Neural progenitor cell (in vitro differentiated cells): ENCODE measurements around the gene RNF14. TPM values are rescaled to one million over a fixed set of nuclear protein-coding genes. Genes with fewer than 3 reads are reported as not detected.
A peak's percentile ranks its signal among the peaks of the same experiment; 100 is the strongest.

Source experiments
- DNase-seq: peaks from one replicate; pipeline ENCODE4 v3.0.0-alpha.2; 2016; ENCODE audit warnings: low spot score
- H2AFZ ChIP-seq: fragments of 200-600 bp; sonication (generic); replicated peaks from 2 replicates; pipeline ENCODE4 v1.6.1; 2016; ENCODE audit warnings: antibody characterized with exemption
- H3F3A ChIP-seq: fragments of 200-600 bp; sonication (generic); 2 replicates; pipeline ENCODE4 v1.6.1; 2016; ENCODE audit warnings: antibody characterized with exemption, low read depth
- H3K27ac ChIP-seq: fragments of 200-600 bp; sonication (generic); 2 replicates; pipeline ENCODE4 v1.5.1; 2016; ENCODE audit warnings: mild to moderate bottlenecking
- H3K27me3 ChIP-seq: fragments of 200-600 bp; sonication (generic); 2 replicates; pipeline ENCODE4 v1.6.1; 2016; ENCODE audit warnings: mild to moderate bottlenecking, moderate library complexity
- H3K36me3 ChIP-seq: fragments of 200-600 bp; sonication (generic); 2 replicates; pipeline ENCODE4 v1.5.1; 2016
- H3K4me1 ChIP-seq: fragments of 200-600 bp; sonication (generic); 2 replicates; pipeline ENCODE4 v1.6.1; 2016; ENCODE audit warnings: mixed run types
- H3K4me2 ChIP-seq: fragments of 200-600 bp; sonication (generic); 2 replicates; pipeline ENCODE4 v1.6.1; 2016
- H3K4me3 ChIP-seq: fragments of 200-600 bp; sonication (generic); 2 replicates; pipeline ENCODE4 v1.5.1; 2016
- H3K79me2 ChIP-seq: fragments of 200-600 bp; sonication (generic); 2 replicates; pipeline ENCODE4 v1.6.1; 2016; ENCODE audit warnings: low read depth
- H3K9ac ChIP-seq: fragments of 200-600 bp; sonication (generic); 2 replicates; pipeline ENCODE4 v1.6.1; 2016
- H3K9me3 ChIP-seq: fragments of 200-600 bp; sonication (generic); 2 replicates; pipeline ENCODE4 v1.5.1; 2016; ENCODE audit warnings: low read depth
- H4K20me1 ChIP-seq: fragments of 200-600 bp; sonication (generic); 2 replicates; pipeline ENCODE4 v1.6.1; 2016; ENCODE audit warnings: low read depth
- H3K27ac Mint-ChIP-seq: 3 replicates; pipeline ENCODE4 v1.8.0; 2021; ENCODE audit warnings: mixed read lengths
- H3K27me3 Mint-ChIP-seq: 2 replicates; pipeline ENCODE4 v1.8.0; 2022; ENCODE audit warnings: low read depth, mild to moderate bottlenecking, inconsistent platforms, moderate library complexity, mixed read lengths; ENCODE audit not compliant: insufficient read depth
- H3K36me3 Mint-ChIP-seq: 3 replicates; pipeline ENCODE4 v1.8.0; 2021; ENCODE audit warnings: mixed read lengths
- H3K4me1 Mint-ChIP-seq: 3 replicates; pipeline ENCODE4 v1.8.0; 2021; ENCODE audit warnings: mixed read lengths
- H3K4me3 Mint-ChIP-seq: 3 replicates; pipeline ENCODE4 v1.8.0; 2021; ENCODE audit warnings: mild to moderate bottlenecking, moderate library complexity, mixed read lengths
- H3K9me3 Mint-ChIP-seq: 3 replicates; pipeline ENCODE4 v1.8.0; 2020; ENCODE audit warnings: mixed read lengths
- EZH2 ChIP-seq: fragments of 200-600 bp; sonication (generic); IDR thresholded peaks from 2 replicates; pipeline ENCODE4 v1.6.1; 2017; ENCODE audit warnings: antibody characterized with exemption, mild to moderate bottlenecking, moderate library complexity
- EZH2phosphoT487 ChIP-seq: fragments of 200-600 bp; sonication (generic); IDR thresholded peaks from 2 replicates; pipeline ENCODE4 v1.6.1; 2017; ENCODE audit warnings: antibody characterized with exemption
- total RNA-seq: library from RNA; depleted of rRNA; stranded (reverse); fragments of >200 nt; gene quantifications from 2 replicates; pipeline ENCODE4 v1.2.3, GENCODE V29; 2015; ENCODE audit warnings: low replicate concordance
- TF ChIP-seq, protein P1 (sequence below): fragments of 200-600 bp; sonication (generic); IDR thresholded peaks from 2 replicates; pipeline ENCODE4 v1.5.1; 2017; ENCODE audit warnings: antibody characterized with exemption, mild to moderate bottlenecking

RNF14 gene
- total RNA-seq, 1 donor from 2014 or later = 41.2 TPM

DNA sequence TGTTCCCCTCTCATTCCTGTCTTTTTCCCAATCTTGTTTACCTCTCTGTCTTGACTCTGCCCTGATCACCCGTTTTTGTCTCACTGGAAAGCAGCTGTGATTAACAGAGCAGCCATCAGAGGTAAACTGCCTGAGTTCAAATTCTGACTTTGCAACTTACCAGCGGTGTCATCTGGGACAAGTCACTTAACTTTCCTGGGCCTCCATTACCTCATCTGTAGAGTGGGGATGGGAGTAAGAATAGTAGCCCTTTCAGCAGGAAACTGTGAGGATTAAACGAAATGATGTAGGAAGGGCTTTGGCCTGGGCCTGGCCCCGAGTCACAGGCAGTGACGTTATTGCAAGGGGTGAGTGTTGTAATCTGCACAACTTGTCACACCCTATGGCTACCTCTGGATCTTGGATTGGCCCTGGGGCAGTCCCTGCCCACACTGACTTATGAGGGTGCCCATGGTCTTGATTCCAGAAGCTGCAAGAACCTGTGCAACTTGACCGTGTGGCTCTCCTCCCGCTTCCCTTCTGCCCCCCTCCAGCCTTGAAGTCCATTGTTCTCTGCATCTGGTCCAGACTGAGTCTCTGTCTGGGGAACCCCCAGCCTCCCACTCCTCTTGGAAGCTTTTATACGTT is 10.2 kb upstream of the RNF14 start:
- no peaks in the 10 kb centered on the region for H3K9me3 ChIP-seq
- no peaks in the 10 kb centered on the region for H3K27me3 ChIP-seq
- Mint-ChIP-seq H3K36me3 (no peaks in the 10 kb centered on the region), H3K27ac (peak overlapping the region; percentile 57), H3K9me3 (no peaks in the 10 kb centered on the region), H3K27me3 (peaks cover 4% of the 10 kb centered on the region), H3K4me3 (no peak overlapping the region), H3K4me1 (peaks cover 32% of the 10 kb centered on the region)
- peaks cover 5% of the 10 kb centered on the region for H3K4me1 ChIP-seq
- no peaks in the 10 kb centered on the region for H3K36me3 ChIP-seq
- no peak overlapping the region for H3K4me2 ChIP-seq
- no peaks in the 10 kb centered on the region for H3K79me2 ChIP-seq
- no peak for DNase-seq
- no peak overlapping the region for H2AFZ ChIP-seq
- H3K27ac ChIP-seq = no peak overlapping the region
- H3K9ac ChIP-seq = no peak overlapping the region
- H3F3A ChIP-seq = no peaks in the 10 kb centered on the region
- H4K20me1 ChIP-seq = no peaks in the 10 kb centered on the region
- TF ChIP-seq, protein P1, sequence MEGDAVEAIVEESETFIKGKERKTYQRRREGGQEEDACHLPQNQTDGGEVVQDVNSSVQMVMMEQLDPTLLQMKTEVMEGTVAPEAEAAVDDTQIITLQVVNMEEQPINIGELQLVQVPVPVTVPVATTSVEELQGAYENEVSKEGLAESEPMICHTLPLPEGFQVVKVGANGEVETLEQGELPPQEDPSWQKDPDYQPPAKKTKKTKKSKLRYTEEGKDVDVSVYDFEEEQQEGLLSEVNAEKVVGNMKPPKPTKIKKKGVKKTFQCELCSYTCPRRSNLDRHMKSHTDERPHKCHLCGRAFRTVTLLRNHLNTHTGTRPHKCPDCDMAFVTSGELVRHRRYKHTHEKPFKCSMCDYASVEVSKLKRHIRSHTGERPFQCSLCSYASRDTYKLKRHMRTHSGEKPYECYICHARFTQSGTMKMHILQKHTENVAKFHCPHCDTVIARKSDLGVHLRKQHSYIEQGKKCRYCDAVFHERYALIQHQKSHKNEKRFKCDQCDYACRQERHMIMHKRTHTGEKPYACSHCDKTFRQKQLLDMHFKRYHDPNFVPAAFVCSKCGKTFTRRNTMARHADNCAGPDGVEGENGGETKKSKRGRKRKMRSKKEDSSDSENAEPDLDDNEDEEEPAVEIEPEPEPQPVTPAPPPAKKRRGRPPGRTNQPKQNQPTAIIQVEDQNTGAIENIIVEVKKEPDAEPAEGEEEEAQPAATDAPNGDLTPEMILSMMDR = no peak
- no peak for TF ChIP-seq EZH2
- no peak for TF ChIP-seq EZH2phosphoT487
- H3K4me3 ChIP-seq = no peak overlapping the region

DNA sequence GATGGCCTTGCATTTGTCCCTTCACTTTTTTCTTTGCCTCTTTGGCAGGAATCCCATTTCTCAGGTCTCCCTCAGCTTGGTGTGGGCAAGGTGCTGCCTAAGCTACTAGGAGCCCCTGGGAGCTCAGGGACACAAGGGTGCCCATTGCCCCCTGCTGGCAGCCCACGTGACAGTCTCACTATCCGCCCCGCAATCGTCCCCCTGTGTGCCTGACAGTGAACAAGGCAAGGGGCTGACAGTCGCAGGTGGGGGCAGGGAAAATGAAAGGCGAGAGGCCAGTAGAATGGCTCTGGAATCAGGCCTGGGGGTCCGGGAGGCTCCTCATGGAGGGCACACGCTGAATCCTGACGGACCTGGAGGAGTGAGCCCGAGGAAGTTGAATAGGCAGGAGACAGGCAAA is 8.9 kb upstream of the RNF14 start:
- Mint-ChIP-seq H3K27ac (no peak overlapping the region), H3K36me3 (no peaks in the 10 kb centered on the region), H3K27me3 (peaks cover 2% of the 10 kb centered on the region), H3K9me3 (no peaks in the 10 kb centered on the region), H3K4me1 (peaks cover 32% of the 10 kb centered on the region), H3K4me3 (no peak overlapping the region)
- Histone ChIP-seq H3K79me2 (no peaks in the 10 kb centered on the region), H3K4me1 (peaks cover 5% of the 10 kb centered on the region), H3K9me3 (no peaks in the 10 kb centered on the region), H3K4me3 (no peak overlapping the region), H3K4me2 (no peak overlapping the region), H4K20me1 (no peaks in the 10 kb centered on the region), H3K27me3 (no peaks in the 10 kb centered on the region), H3K9ac (no peak overlapping the region), H3F3A (no peaks in the 10 kb centered on the region), H3K36me3 (no peaks in the 10 kb centered on the region), H2AFZ (no peak overlapping the region), H3K27ac (no peak overlapping the region)
- TF ChIP-seq EZH2 (no peak), EZH2phosphoT487 (no peak)
- TF ChIP-seq, protein P1 = no peak
- DNase-seq = peak; percentile 33

DNA sequence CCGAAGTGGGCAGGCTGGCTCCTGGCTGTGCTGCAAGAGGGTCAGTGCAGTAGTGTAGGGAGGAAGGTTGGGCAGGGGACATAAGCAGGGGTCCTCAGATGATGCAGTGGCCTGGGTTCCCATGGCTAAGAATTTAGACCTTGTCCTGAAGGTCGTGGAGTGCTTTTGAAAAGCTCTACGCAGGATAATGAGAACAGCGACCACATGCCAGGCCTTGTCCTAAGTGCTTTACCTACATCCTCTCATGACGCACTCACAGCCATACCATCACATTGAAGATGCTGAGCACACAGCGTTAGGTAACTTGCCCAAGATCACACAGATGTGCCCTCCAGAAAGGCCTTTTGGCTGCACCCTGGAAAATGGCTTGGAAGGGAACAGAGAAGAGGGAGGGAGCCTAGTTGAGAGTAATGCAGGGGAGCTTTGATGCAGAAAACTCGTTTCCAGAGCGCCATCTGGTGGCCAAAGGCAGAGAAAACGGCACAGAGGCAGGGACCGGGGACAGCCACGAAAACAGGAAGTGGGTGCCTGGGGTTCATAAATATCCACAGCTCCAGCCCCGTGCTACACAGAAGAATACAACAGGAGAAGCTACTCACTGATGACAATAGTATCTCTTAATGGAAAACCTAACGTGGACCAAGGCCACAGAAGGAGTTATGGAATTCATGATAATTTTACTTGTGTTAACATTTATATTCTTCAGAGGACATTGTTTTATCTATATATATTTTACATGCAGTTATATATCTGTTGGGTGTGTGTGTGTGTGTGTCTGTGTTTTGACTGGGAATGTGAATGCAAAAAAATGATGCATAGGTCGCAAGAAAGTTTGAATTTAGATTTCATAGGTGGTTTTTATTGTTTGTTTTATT is 8.2 kb upstream of the RNF14 start:
- Mint-ChIP-seq H3K4me1 (peaks cover 32% of the 10 kb centered on the region), H3K4me3 (peak overlapping the region; percentile 32), H3K27me3 (peaks cover 2% of the 10 kb centered on the region), H3K9me3 (no peaks in the 10 kb centered on the region), H3K27ac (peak overlapping the region; percentile 51), H3K36me3 (no peaks in the 10 kb centered on the region)
- H3K27me3 ChIP-seq = no peaks in the 10 kb centered on the region
- H2AFZ ChIP-seq = peak overlapping the region; percentile 34
- H4K20me1 ChIP-seq = no peaks in the 10 kb centered on the region
- H3F3A ChIP-seq = no peaks in the 10 kb centered on the region
- TF ChIP-seq, protein P1 = peak; percentile 94
- no peak for TF ChIP-seq EZH2
- no peak for TF ChIP-seq EZH2phosphoT487
- H3K9ac ChIP-seq = no peak overlapping the region
- H3K9me3 ChIP-seq = no peaks in the 10 kb centered on the region
- peaks cover 5% of the 10 kb centered on the region for H3K4me1 ChIP-seq
- no peak overlapping the region for H3K4me3 ChIP-seq
- H3K4me2 ChIP-seq = no peak overlapping the region
- no peaks in the 10 kb centered on the region for H3K79me2 ChIP-seq
- no peak overlapping the region for H3K27ac ChIP-seq
- no peaks in the 10 kb centered on the region for H3K36me3 ChIP-seq
- DNase-seq = peak; percentile 87
